ENCODE data around the gene GCHFR.

Gene GCHFR

DNA sequence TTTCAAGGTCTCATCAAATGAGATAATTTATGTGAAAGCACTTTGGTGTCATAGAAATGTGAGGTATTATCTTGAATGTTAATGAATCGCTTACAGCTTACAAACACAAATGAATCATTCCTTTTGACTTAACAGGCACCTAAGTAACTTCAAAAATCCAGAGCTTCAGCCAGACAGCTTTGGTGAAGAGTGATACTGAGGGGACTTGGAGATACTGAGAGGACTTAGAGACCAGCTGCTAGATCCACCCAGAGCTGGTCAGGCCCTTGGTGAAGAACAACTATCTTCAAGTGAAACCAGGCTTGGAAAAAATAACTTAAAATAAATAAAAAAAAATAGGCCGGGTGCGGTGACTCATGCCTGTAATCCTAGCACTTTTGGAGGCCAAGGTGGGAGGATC is 26.9 kb downstream of the GCHFR start:
- no peak for TF ChIP-seq ZNF121 (tag by site-specific recombination; IDR thresholded peaks at IDR 0.05)
- TF ChIP-seq ZNF629 (tag by site-specific recombination; IDR thresholded peaks at IDR 0.05): 0 out of 2 replicates have a peak, but pooled peaks have one; percentile 16
- Histone ChIP-seq H3K4me3 (ENCODE audit: low read depth, low read length) (no peak overlapping the region), H3K36me3 (ENCODE audit: control insufficient read depth in 2 of 2, insufficient read depth in 1 of 2, low read length in 2 of 2) (peaks cover 0 to 2% of the 10 kb centered on the region in 2 experiments; a peak in 2 of 3 replicates), H3K4me1 (ENCODE audit: control insufficient read depth, insufficient read depth, low read length) (peaks cover 8% of the 10 kb centered on the region), H3K9me3 (ENCODE audit: control insufficient read depth, insufficient read depth, low read depth, low read length) (no peaks in the 10 kb centered on the region), H3K27ac (ENCODE audit: extremely low read depth, low read depth, low read length) (no peak overlapping the region)
- CTCF ChIA-PET: no interaction called here
- POLR2A ChIA-PET: no interaction called here

DNA sequence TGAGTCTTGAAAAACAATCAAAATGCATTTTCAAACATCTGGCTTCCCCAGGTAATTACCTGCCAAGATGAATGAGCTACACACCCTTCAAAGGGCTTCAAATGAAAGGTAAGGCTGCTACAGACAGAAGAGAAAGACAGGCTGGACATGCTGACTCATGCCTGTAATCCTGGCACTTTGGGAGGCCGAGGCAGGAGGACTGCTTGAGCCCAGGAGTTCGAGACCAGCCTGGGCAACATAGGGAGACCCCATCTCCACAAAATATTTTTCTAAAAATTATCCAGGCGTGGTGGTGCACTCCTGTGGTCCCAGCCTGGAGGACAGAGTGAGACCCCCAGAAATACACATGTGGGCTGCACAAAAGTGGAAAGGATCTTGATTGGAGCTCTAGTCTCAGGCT is 28.5 kb downstream of the GCHFR start:
- POLR2A ChIA-PET: no interaction called here

DNA sequence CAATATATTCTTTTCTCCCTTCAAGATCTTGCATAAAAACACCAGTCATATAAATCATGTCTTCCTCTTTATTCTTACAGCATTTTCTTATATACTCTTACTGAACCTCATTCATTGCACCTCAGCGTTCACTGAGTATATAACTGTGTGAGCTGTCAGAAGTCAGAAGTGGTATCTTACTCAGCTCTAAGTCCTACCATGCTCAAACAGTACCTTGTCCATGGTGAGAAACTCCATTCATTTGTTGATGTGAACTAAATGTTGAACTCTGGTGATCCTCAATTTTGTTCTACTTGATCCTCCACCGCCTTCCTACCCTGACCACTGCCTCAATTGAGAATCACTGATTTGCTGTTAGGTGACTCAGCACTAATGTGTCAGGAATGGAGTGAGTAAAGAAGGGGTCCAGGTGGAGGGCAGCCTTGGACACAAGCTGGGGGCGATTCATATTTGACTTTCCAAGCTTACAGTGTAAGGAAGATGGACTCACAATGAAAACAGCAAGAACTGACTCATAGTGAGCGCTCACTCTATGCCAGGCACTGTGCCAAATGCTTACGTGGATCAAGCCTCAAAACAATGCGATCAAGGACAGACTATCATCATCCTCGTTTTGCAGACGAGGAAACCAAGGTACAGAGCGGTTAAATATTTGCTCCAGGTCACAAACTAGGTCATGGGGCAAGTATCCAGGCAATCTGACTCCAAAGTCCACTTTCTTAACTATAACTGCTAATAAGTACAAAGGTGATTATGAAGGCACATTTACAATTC is 29.5 kb downstream of the GCHFR start:
- ChIA-PET POLR2A (interaction anchor here (0.7 kb wide), 1 partner anchor 98 kb away, joined by 7 read pairs; the partner anchor contains the start of gene RAD51), CTCF (interaction anchor here (1.7 to 2.0 kb wide), 2 partner anchors 11 to 66 kb away, joined by 4 to 6 read pairs; no protein-coding TSS in a partner anchor)
- Histone ChIP-seq H3K4me3 (ENCODE audit: low read depth, low read length) (no peak overlapping the region), H3K9me3 (ENCODE audit: control insufficient read depth, insufficient read depth, low read depth, low read length) (no peaks in the 10 kb centered on the region), H3K27ac (ENCODE audit: extremely low read depth, low read depth, low read length) (no peak overlapping the region), H3K4me1 (ENCODE audit: control insufficient read depth, insufficient read depth, low read length) (no peaks in the 10 kb centered on the region; the same call in 1 of the 2 replicates), H3K36me3 (ENCODE audit: control insufficient read depth in 2 of 2, insufficient read depth in 1 of 2, low read length in 2 of 2) (peaks cover 0 to 2% of the 10 kb centered on the region in 2 experiments; a peak in 2 of 3 replicates)
- TF ChIP-seq, protein P1, sequence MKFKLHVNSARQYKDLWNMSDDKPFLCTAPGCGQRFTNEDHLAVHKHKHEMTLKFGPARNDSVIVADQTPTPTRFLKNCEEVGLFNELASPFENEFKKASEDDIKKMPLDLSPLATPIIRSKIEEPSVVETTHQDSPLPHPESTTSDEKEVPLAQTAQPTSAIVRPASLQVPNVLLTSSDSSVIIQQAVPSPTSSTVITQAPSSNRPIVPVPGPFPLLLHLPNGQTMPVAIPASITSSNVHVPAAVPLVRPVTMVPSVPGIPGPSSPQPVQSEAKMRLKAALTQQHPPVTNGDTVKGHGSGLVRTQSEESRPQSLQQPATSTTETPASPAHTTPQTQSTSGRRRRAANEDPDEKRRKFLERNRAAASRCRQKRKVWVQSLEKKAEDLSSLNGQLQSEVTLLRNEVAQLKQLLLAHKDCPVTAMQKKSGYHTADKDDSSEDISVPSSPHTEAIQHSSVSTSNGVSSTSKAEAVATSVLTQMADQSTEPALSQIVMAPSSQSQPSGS (tag by site-specific recombination; IDR thresholded peaks at IDR 0.05; ENCODE audit: low read depth): no peak
- TF ChIP-seq, protein P2, sequence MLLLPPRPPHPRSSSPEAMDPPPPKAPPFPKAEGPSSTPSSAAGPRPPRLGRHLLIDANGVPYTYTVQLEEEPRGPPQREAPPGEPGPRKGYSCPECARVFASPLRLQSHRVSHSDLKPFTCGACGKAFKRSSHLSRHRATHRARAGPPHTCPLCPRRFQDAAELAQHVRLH (tag by site-specific recombination; IDR thresholded peaks at IDR 0.05): no peak
- TF ChIP-seq WT1 (tag by site-specific recombination; IDR thresholded peaks at IDR 0.05) (no peak), TRIM28 (IDR thresholded peaks at IDR 0.05; ENCODE audit: borderline replicate concordance, low read length) (no peak), SP7 (tag by site-specific recombination; IDR thresholded peaks at IDR 0.05) (0 out of 2 replicates have a peak, but pooled peaks have one; percentile 19), ZNF184 (tag by site-specific recombination; IDR thresholded peaks at IDR 0.05) (peak; percentile 20; the same call in 1 of the 2 replicates), ZNF366 (tag by site-specific recombination; conservative IDR thresholded peaks at IDR 0.05) (peak; percentile 47; the same call in 1 of the 2 replicates), ZNF670 (tag by site-specific recombination; IDR thresholded peaks at IDR 0.05; ENCODE audit: low read depth) (no peak), ZSCAN23 (tag by site-specific recombination; IDR thresholded peaks at IDR 0.05) (no peak), ZNF2 (tag by site-specific recombination; IDR thresholded peaks at IDR 0.05) (no peak), ZNF37A (tag by site-specific recombination; IDR thresholded peaks at IDR 0.05) (no peak), FEZF1 (tag by site-specific recombination; IDR thresholded peaks at IDR 0.05) (peak; percentile 86), ZNF239 (tag by site-specific recombination; IDR thresholded peaks at IDR 0.05) (no peak), ZNF223 (tag by site-specific recombination; IDR thresholded peaks at IDR 0.05) (no peak), ZNF629 (tag by site-specific recombination; IDR thresholded peaks at IDR 0.05) (peak; percentile 55), ZNF133 (tag by site-specific recombination; IDR thresholded peaks at IDR 0.05) (no peak), ZNF707 (tag by site-specific recombination; IDR thresholded peaks at IDR 0.05) (no peak), MEIS1 (CRISPR knock-in tag; IDR thresholded peaks at IDR 0.05; ENCODE audit: borderline replicate concordance) (no peak), ZBTB17 (tag by site-specific recombination; IDR thresholded peaks at IDR 0.05) (no peak), ZNF202 (tag by site-specific recombination; IDR thresholded peaks at IDR 0.05; ENCODE audit: borderline replicate concordance) (no peak)
- TF ChIP-seq, protein P3, sequence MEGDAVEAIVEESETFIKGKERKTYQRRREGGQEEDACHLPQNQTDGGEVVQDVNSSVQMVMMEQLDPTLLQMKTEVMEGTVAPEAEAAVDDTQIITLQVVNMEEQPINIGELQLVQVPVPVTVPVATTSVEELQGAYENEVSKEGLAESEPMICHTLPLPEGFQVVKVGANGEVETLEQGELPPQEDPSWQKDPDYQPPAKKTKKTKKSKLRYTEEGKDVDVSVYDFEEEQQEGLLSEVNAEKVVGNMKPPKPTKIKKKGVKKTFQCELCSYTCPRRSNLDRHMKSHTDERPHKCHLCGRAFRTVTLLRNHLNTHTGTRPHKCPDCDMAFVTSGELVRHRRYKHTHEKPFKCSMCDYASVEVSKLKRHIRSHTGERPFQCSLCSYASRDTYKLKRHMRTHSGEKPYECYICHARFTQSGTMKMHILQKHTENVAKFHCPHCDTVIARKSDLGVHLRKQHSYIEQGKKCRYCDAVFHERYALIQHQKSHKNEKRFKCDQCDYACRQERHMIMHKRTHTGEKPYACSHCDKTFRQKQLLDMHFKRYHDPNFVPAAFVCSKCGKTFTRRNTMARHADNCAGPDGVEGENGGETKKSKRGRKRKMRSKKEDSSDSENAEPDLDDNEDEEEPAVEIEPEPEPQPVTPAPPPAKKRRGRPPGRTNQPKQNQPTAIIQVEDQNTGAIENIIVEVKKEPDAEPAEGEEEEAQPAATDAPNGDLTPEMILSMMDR (tag by site-specific recombination; IDR thresholded peaks at IDR 0.05): no peak
- TF ChIP-seq, protein P4, sequence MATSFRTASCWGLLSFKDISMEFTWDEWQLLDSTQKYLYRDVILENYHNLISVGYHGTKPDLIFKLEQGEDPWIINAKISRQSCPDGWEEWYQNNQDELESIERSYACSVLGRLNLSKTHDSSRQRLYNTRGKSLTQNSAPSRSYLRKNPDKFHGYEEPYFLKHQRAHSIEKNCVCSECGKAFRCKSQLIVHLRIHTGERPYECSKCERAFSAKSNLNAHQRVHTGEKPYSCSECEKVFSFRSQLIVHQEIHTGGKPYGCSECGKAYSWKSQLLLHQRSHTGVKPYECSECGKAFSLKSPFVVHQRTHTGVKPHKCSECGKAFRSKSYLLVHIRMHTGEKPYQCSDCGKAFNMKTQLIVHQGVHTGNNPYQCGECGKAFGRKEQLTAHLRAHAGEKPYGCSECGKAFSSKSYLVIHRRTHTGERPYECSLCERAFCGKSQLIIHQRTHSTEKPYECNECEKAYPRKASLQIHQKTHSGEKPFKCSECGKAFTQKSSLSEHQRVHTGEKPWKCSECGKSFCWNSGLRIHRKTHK (tag by site-specific recombination; IDR thresholded peaks at IDR 0.05): no peak
- TF ChIP-seq, protein P5, sequence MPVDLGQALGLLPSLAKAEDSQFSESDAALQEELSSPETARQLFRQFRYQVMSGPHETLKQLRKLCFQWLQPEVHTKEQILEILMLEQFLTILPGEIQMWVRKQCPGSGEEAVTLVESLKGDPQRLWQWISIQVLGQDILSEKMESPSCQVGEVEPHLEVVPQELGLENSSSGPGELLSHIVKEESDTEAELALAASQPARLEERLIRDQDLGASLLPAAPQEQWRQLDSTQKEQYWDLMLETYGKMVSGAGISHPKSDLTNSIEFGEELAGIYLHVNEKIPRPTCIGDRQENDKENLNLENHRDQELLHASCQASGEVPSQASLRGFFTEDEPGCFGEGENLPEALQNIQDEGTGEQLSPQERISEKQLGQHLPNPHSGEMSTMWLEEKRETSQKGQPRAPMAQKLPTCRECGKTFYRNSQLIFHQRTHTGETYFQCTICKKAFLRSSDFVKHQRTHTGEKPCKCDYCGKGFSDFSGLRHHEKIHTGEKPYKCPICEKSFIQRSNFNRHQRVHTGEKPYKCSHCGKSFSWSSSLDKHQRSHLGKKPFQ (tag by site-specific recombination; IDR thresholded peaks at IDR 0.05): no peak

More for the DNA sequence above, 28.5 kb downstream of the GCHFR start:
- Histone ChIP-seq H3K4me1 (ENCODE audit: control insufficient read depth, insufficient read depth, low read length) (peaks cover 5% of the 10 kb centered on the region), H3K27ac (ENCODE audit: extremely low read depth, low read depth, low read length) (no peak overlapping the region), H3K9me3 (ENCODE audit: control insufficient read depth, insufficient read depth, low read depth, low read length) (no peaks in the 10 kb centered on the region), H3K36me3 (ENCODE audit: control insufficient read depth in 2 of 2, insufficient read depth in 1 of 2, low read length in 2 of 2) (peaks cover 0 to 2% of the 10 kb centered on the region in 2 experiments; a peak in 2 of 3 replicates), H3K4me3 (ENCODE audit: low read depth, low read length) (no peak overlapping the region)
- TF ChIP-seq ZNF501 (tag by site-specific recombination; IDR thresholded peaks at IDR 0.05): no peak
- TF ChIP-seq ZNF621 (tag by site-specific recombination; IDR thresholded peaks at IDR 0.05): no peak
- CTCF ChIA-PET: interaction anchor here (0.9 to 2.0 kb wide), 3 partner anchors 10 to 203 kb away, joined by 3 to 6 read pairs (median 4); no protein-coding TSS in a partner anchor

Data from HEK293 (cell line).